HCT116 (cell line): Measurements from ENCODE around the gene BOD1. TPM values are rescaled to one million over a fixed set of nuclear protein-coding genes. Genes with fewer than 3 reads are reported as not detected.

Source experiments
- ATAC-seq: fragments of 200-7000 bp; cut with Tn5 transposase; 2 replicates; pipeline ENCODE4 v1.9.1; 2020; ENCODE audit warnings: mild to moderate bottlenecking, moderate library complexity
- BruUV-seq: library from RNA; stranded (reverse); fragments of 400-500 nt; replicated peaks from 2 replicates; lab custom pipeline; 2021; lab: Mats Ljungman, UMichigan
- CTCF ChIA-PET: fragments of 300-600 bp; sonication (Branson Sonifier 250); formaldehyde crosslinking; loops from one replicate; lab custom pipeline; 2021; ENCODE audit warnings: antibody characterized with exemption; lab: Charles Lee
- POLR2A ChIA-PET: fragments of 300-600, 350-600 bp; sonication (Branson Sonifier 250); formaldehyde crosslinking; loops from one replicate; lab custom pipeline; 2021; ENCODE audit warnings: antibody characterized with exemption; lab: Charles Lee
- RAD21 ChIA-PET, 2 experiments: fragments of 300-600 bp; sonication (Branson Sonifier 250); formaldehyde crosslinking; loops; one replicate each; lab custom pipeline; 2023; ENCODE audit warnings: low total read pairs in 2 of 2; ENCODE audit not compliant: uncharacterized antibody in 2 of 2, unreplicated experiment in 2 of 2, low non-redundant PET in 1 of 2; lab: Charles Lee
- DNase-seq: peaks from one replicate; pipeline ENCODE4 v3.0.0-alpha.2; 2010; ENCODE audit warnings: low read depth, low spot score
- H2AFZ ChIP-seq: fragments of 200-600 bp; shearing (Covaris generic), sonication (generic); 2 replicates; pipeline ENCODE4 v1.6.1; 2017; ENCODE audit warnings: low read depth, mixed run types, mixed read lengths, antibody characterized with exemption, low read length; ENCODE audit not compliant: poor library complexity, severe bottlenecking
- H3K27ac ChIP-seq: 2 replicates; pipeline ENCODE4 v1.5.1; 2012; ENCODE audit warnings: low read depth, low read length
- H3K27me3 ChIP-seq: fragments of 200-600 bp; sonication (generic); 2 replicates; pipeline ENCODE4 v1.6.1; 2016; ENCODE audit warnings: mixed run types, low read length, mixed read lengths; ENCODE audit not compliant: insufficient read depth
- H3K36me3 ChIP-seq, 2 experiments: fragments of 200-500 bp in 1 of 2; fragments of 200-600 bp in 1 of 2; sonication (Bioruptor generic) in 1 of 2; sonication (generic) in 1 of 2; 2 replicates each; pipeline versions ENCODE4 v1.5.1 to v1.6.1; 2014 to 2016; ENCODE audit warnings: low read length in 2 of 2, inconsistent platforms in 1 of 2, mixed read lengths in 1 of 2, mixed run types in 1 of 2; ENCODE audit not compliant: insufficient read depth in 2 of 2, control insufficient read depth in 1 of 2
- H3K4me1 ChIP-seq, 2 experiments: fragments of 200-600 bp in 1 of 2; sonication (generic) in 1 of 2; 2 replicates each; pipeline versions ENCODE4 v1.5.1 to v1.6.1; 2012 to 2017; ENCODE audit warnings: low read length in 2 of 2, inconsistent platforms in 1 of 2, mild to moderate bottlenecking in 1 of 2, mixed read lengths in 1 of 2, mixed run types in 1 of 2, moderate library complexity in 1 of 2; ENCODE audit not compliant: insufficient read depth in 2 of 2, control insufficient read depth in 1 of 2
- H3K4me2 ChIP-seq: fragments of 200-600 bp; sonication (generic); 2 replicates; pipeline ENCODE4 v1.6.1; 2017; ENCODE audit warnings: mixed run types, low read length, mixed read lengths
- H3K4me3 ChIP-seq, 2 experiments: fragments of 200-600 bp in 1 of 2; sonication (generic) in 1 of 2; replicated peaks in 1 of 2; 2 replicates each; pipeline ENCODE4 v1.5.1; 2011 to 2016; ENCODE audit warnings: low read length in 2 of 2, control low read depth in 1 of 2, low read depth in 1 of 2, mild to moderate bottlenecking in 1 of 2, mixed read lengths in 1 of 2, mixed run types in 1 of 2
- H3K79me2 ChIP-seq: fragments of 200-600 bp; sonication (generic); 2 replicates; pipeline ENCODE4 v1.6.1; 2017; ENCODE audit warnings: mild to moderate bottlenecking, mixed run types, low read length, moderate library complexity, mixed read lengths; ENCODE audit not compliant: insufficient read depth
- H3K9ac ChIP-seq: fragments of 200-600 bp; sonication (generic); 2 replicates; pipeline ENCODE4 v1.6.1; 2016; ENCODE audit warnings: low read length, mixed read lengths
- H3K9me2 ChIP-seq: fragments of 200-600 bp; sonication (generic), shearing (Covaris generic); 2 replicates; pipeline ENCODE4 v1.6.1; 2017; ENCODE audit warnings: mixed run types, mild to moderate bottlenecking, moderate library complexity; ENCODE audit not compliant: insufficient read depth
- H3K9me3 ChIP-seq, 2 experiments: fragments of 200-500 bp in 1 of 2; fragments of 200-600 bp in 1 of 2; sonication (Bioruptor generic) in 1 of 2; sonication (generic) in 1 of 2; 2 replicates each; pipeline ENCODE4 v1.6.1; 2014 to 2017; ENCODE audit warnings: low read length in 2 of 2, mixed read lengths in 2 of 2, inconsistent platforms in 1 of 2, low read depth in 1 of 2, mild to moderate bottlenecking in 1 of 2, mixed run types in 1 of 2, moderate library complexity in 1 of 2; ENCODE audit not compliant: control insufficient read depth in 1 of 2, insufficient read depth in 1 of 2
- H4K20me1 ChIP-seq: fragments of 200-600 bp; sonication (generic), shearing (Covaris generic); 2 replicates; pipeline ENCODE4 v1.6.1; 2017; ENCODE audit warnings: mixed run types, mild to moderate bottlenecking, moderate library complexity; ENCODE audit not compliant: insufficient read depth
- CTCF ChIP-seq, 3 experiments: fragments of 200-600 bp in 1 of 3; sonication (generic) in 1 of 3; IDR thresholded peaks in 2 of 3; conservative IDR thresholded peaks in 1 of 3; 2 replicates each; pipeline ENCODE4 v1.5.1; 2012 to 2017; ENCODE audit warnings: low read depth in 2 of 3, low read length in 2 of 3, antibody characterized with exemption in 1 of 3, borderline replicate concordance in 1 of 3, control low read depth in 1 of 3, mild to moderate bottlenecking in 1 of 3, mixed read lengths in 1 of 3, mixed run types in 1 of 3, moderate library complexity in 1 of 3; ENCODE audit not compliant: insufficient read depth in 1 of 3
- JUND ChIP-seq: IDR thresholded peaks from 2 replicates; pipeline ENCODE4 v1.6.1; 2012
- POLR2AphosphoS5 ChIP-seq: IDR thresholded peaks from 2 replicates; pipeline ENCODE4 v1.6.1; 2011; ENCODE audit warnings: mild to moderate bottlenecking, low read depth, low read length, moderate library complexity
- RAD21 ChIP-seq: IDR thresholded peaks from 2 replicates; pipeline ENCODE4 v1.6.1; 2012; ENCODE audit warnings: low read depth, mild to moderate bottlenecking
- YY1 ChIP-seq: IDR thresholded peaks from 2 replicates; pipeline ENCODE4 v1.6.1; 2011; ENCODE audit warnings: low read length, low read depth, moderate library complexity, mild to moderate bottlenecking; ENCODE audit not compliant: insufficient replicate concordance; ENCODE audit errors: extremely low read depth
- intact Hi-C: fragments of 100-400 bp; cut with micrococcal nuclease; formaldehyde crosslinking; loops from 2 replicates; pipeline ENCODE4 v1.10.0; 2022
- total RNA-seq: library from RNA; stranded (reverse); gene quantifications from one replicate; pipeline ENCODE4 v1.2.1, GENCODE V29; 2021; ENCODE audit not compliant: unreplicated experiment

The BOD1 gene
- total RNA-seq, 1 experiment from 2014 or later, result 60.2 TPM

GRCh38 chr5:173618927-173619519 lies 2.6 kb upstream of the BOD1 start:
- Histone ChIP-seq H3K9me2 (no peaks in the 10 kb centered on the region), H3K4me2 (no peak overlapping the region), H2AFZ (peak overlapping the region; percentile 33), H3K4me3 (no peak overlapping the region), H4K20me1 (no peaks in the 10 kb centered on the region), H3K4me1 (peaks cover 9 to 18% of the 10 kb centered on the region in 2 experiments; a peak in 3 of 4 replicates), H3K27ac (no peak overlapping the region), H3K36me3 (peaks cover 0 to 4% of the 10 kb centered on the region in 2 experiments; a peak in 2 of 4 replicates), H3K79me2 (peaks cover 23% of the 10 kb centered on the region), H3K27me3 (no peaks in the 10 kb centered on the region), H3K9me3 (no peaks in the 10 kb centered on the region), H3K9ac (no peak overlapping the region)
- RAD21 ChIA-PET, result interaction anchor here in 1 of 2 experiments (1.7 kb wide), 1 partner anchor 355 kb away, joined by 6 read pairs; no protein-coding TSS in a partner anchor
- TF ChIP-seq YY1, result peak; percentile 48
- TF ChIP-seq JUND, result no peak
- TF ChIP-seq RAD21, result peak; percentile 97
- TF ChIP-seq CTCF (IDR thresholded peaks at IDR 0.05 in 2 of 3, conservative IDR thresholded peaks at IDR 0.05 in 1 of 3; ENCODE audit: borderline replicate concordance in 1 of 3, insufficient read depth in 1 of 3, low read depth in 2 of 3, low read length in 2 of 3), result peak; percentile 55 to 93 (median 77)
- TF ChIP-seq POLR2AphosphoS5, result no peak
- no TSS peak for BruUV-seq
- CTCF ChIA-PET, result interaction anchor here (1.5 to 6.8 kb wide), 5 partner anchors 354 to 698 kb away, joined by 4 to 73 read pairs (median 6); no protein-coding TSS in a partner anchor
- POLR2A ChIA-PET, result interaction anchor here (1.0 kb wide), 1 partner anchor 354 kb away, joined by 4 read pairs; no protein-coding TSS in a partner anchor
- DNase-seq, result peak; percentile 37
- intact Hi-C loops, result loop anchor here (1.0 to 5.0 kb wide), 6 partner anchors 292 to 698 kb away; partner anchors contain the start of genes NSG2 and STC2
- ATAC-seq, result no peak
